GM18907 (cell line): Measurements from ENCODE around the gene TMPRSS5.

Experiments
- ATAC-seq: cut with Tn5 transposase; IDR thresholded peaks from one replicate; pipeline ENCODE4 v1.9.1; 2021; ENCODE audit warnings: mild to moderate bottlenecking, moderate library complexity; ENCODE audit not compliant: unreplicated experiment

Gene TMPRSS5

DNA sequence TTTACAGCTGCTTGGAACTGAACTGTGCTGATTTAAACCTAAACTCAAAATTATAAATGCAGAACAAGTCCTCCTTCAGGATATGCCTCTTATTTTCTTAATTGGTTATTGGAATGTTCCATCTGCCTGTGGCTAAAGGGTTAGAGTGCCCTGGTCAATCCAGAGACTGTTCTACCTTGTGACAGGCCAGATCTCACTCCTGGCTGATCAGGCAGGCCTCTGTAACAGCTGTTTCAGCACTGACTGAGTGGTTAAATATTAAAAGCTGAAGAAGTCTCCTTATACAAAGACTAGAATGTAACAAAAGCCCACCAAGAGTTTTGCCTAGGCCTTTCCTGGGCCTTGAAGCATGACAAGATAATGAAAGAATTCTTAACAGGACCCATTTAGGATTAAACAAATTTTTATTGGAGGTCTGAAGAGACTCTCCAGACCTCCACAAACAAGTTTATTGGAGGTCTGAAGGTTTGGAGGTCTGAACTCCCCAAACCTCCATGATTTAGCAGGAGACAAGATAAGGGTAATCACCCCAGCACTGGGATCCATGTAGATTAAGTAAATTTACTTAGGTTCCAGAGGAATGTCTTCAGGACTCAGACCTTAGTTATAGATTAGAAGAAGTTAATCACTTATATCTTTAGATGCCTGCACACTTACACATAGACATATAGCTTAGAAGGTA, 35.8 kb downstream of the TMPRSS5 start:
- ATAC-seq, result peak; percentile 49

DNA sequence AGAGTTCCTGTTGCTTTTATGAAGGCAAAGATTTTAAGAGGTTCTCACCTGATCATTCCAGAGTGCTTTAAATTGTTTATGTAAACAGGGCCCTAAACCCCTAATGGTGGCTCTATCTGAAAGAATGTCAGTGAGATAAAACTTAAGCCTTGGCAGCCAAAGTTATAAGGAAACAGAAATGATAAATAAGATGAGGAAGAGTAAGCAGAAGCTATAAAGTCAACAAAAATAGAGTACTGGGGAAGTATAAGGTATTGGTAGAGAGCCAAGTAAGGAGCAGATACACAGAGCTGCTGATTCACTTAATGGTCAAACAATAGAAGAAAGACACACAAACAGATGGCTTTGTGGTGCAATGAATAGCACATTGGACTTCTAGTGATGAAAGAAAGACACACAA, 37.9 kb downstream of the TMPRSS5 start:
- ATAC-seq, result no peak

DNA sequence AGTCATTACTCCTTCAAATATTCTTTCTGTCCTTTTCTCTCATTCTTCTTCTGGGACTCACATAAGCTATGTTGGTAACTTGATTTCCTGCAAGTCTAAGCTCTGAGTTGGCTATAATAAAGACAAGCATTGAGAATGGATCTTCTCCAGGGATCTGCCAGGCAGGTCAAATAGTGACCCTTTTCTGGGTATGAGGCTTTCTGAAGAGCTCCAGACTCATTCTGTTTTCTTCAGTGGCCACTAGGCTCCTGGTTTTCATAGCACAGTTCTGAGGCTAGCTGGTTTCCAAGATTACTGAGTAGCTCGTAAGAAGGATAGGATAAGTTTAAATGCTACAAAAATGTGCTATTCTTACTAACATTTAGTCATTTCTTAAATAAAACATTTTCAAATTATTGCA, 38.3 kb downstream of the TMPRSS5 start:
- no peak for ATAC-seq

DNA sequence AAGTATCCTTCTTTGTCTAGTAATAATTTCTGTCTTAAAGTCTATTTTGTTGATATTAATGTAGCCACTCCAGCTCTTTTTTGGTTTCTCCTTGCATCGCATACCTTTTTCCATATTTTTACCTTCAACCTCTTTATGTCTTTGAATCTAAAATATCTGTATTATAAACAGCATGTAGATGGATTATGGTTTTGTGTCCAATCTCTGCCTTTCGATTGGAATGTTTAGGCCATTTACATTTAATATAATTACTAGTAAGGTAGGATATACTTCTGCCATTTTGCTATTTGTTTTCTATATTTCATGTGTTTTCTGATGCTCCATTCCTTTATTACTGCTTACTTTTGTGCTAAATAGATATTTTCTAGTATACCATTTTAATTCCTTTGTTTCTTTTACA, 39.5 kb downstream of the TMPRSS5 start:
- ATAC-seq, result no peak

DNA sequence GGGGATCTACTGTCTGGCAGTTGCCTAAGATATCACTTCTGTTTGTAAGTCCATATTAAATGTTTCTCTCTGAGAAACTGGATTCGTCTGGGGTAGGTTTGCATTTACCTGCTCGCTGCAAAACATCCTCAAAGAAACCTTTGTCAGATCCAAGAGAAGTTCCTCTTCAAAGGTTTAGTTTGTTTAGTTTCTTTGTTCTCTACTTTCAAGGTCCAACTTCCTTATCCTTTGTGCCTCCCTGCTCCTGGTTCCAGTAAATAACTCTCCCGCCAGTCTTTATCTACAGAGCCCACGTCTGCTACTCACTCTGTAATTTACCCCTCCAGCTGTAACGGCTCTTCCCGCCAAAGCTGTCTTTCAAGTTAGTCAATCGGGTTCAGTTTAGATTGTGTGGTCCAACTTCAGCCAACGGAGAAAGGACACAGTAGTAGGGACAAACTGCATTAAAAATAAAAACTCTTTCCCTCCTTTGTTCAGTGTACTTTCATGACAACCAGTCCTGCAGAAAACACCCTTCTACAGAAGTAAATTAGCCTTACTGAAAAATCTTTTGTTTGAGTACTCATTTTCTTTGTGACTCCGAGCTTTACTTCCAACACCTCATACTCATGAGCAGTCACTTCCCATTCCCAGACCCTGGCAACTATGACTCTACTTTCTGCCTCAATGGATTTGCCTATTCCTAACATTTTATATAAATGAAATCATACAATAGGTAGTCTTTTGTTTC, 41.0 kb downstream of the TMPRSS5 start:
- ATAC-seq, result no peak

GRCh38 chr11:113664069-113664980, 41.8 kb downstream of the TMPRSS5 start:
- ATAC-seq, result no peak

- ATAC-seq, result no peak
Observed at GRCh38 chr11:113663567-113663966, 42.5 kb downstream of the TMPRSS5 start.

- ATAC-seq, result no peak
Observed at GRCh38 chr11:113655771-113656170, 50.3 kb downstream of the TMPRSS5 start.

DNA sequence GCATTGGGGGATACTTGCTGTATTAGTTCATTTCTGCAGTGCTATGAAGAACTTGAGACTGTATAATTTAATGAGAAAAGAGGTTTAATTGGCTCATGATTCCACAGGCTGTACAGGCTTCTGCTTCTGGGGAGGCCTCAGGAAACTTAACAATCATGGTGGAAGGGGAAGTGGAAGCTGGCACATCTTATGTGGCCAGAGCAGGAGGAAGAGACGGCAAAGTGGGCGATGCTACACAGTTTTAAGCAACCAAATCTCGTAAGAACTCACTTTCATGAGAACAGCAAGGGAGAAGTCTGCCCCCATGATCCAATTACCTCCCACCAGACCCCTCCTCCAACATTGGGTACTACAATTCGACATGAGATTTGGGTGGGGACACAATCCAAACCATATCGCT, 55.1 kb downstream of the TMPRSS5 start:
- ATAC-seq, result no peak

- no peak for ATAC-seq
Observed at GRCh38 chr11:113649311-113649710, 56.8 kb downstream of the TMPRSS5 start.

DNA sequence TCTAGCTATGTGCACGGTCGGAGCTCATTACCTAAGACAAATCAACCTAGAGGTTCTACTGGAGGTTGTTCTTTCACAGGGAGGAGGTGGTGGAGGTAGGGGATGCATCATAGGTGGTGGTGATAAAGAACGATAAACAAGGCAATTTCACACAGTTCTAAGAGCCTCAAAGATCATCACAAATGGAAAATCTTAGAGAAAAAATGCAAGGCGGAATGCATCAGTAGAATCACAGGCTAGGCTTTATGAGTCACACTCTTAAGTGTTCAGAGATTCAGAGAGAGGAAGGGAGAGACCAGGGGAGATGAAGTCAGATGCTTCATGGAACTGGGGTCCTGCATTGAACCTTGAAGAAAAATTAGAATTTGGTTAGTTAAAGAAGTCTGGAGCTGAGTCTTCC, 58.3 kb downstream of the TMPRSS5 start:
- ATAC-seq, result no peak

DNA sequence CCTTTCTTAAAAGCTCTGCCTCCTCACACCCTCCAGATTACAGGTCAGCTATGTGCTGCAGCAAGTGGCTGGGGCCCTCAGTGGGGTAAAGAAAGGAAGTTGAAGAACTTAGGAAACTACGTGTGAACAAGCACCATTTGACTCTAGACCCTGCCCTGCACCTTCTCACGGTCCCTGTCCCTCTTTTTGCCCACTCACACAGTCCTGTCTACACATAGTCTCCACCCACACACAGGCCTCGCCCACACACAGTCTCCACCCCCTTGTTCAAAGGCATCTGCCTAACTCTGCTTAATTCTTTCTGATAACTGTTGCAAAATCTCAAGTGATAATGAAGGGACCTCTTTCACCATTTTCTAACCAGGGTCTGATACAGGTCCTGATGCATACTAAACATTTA, 59.0 kb downstream of the TMPRSS5 start:
- no peak for ATAC-seq

GRCh38 chr11:113645593-113646349, 60.3 kb downstream of the TMPRSS5 start:
- ATAC-seq, result no peak

DNA sequence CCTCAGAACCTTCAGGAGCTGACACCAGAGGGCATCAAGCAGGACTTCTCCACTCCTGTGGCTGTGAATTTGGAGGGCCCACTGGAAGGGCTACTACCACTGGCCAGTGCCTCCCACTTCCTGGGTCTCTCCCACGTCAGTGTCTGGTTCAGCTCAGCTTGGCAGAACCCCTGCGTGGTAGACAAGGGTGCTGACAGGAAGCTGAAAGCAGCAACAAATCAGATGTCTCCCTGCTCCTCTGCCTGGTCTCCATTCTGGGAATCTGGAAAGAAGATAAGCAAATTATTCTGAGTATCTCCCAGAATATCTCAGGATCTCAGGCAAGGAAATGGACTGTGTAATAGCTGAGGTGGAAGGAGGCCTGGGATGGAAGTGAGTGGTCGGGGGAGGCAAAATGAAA, 61.5 kb downstream of the TMPRSS5 start:
- no peak for ATAC-seq

DNA sequence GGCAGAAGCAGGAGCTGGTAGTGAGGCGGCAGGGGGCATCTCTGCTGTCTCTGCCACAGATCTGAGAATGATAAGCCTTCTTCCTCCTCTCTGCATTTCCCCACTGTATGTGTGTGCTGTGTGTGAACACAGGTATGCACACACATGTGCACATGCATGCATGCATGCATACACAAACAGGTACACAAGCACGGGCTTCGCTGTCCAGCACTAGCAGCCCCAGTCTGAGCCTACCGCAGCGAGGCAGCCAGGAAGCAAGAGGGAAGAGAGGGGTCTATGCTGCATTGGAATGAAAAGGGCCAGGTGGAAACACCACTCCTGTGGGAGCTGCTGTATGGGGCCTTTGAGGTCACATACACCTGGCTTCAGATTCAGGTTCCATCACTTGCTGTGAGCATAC, 62.4 kb downstream of the TMPRSS5 start:
- no peak for ATAC-seq

DNA sequence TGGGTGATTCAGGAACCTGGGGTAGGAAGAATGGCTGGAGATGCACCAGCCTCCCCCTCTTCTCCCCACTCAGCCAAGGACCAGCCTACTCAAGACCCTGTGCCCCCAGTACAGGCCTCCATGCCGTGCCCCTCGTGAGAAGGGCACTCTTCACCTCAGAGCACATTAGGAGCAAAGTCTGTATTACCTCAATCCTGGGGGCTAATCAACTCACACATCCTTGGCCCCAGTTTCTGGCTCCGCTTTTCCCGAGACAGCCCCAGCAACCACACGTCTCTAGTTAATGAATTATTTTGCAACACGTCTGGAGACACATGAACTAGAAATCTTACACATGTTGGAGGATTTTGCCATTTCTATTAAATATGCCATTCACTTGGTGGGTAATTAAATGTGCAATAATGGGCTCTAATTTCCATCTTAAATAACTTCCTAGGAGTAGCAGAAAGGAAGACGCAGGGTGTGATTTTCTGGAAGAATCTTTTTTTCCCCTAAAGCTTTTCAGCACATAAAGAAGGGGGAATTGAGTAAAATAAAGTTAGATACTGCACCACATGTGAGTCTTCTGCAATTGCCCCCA, 63.0 kb downstream of the TMPRSS5 start:
- no peak for ATAC-seq

GRCh38 chr11:113642090-113642489, 64.0 kb downstream of the TMPRSS5 start:
- no peak for ATAC-seq

DNA sequence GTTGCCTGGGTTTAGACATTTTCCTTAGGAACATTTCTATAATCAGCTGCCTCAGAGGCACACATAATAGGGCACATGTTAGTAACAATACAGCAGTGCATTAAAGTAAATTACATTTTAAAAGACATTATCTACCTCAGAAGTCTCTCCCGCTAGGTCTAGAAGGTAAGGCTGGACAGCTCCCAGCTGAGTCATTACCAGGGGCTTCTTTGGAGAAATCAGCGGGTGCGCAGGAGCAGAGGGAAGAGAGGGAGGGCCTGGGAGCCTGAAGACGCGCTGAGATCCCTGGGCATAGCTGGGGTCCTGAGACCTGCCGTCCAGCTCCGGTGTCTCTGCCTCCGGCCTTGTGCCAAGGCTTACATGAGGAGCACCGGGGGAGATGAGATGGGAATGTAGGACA, 67.7 kb downstream of the TMPRSS5 start:
- no peak for ATAC-seq

- no peak for ATAC-seq
Observed at GRCh38 chr11:113637636-113638035, 68.5 kb downstream of the TMPRSS5 start.
